GM12892 (cell line): ENCODE results near the gene POC5.

Experiments used
- DNase-seq: peaks from one replicate; pipeline ENCODE4 v3.0.0; 2011; ENCODE audit not compliant: insufficient read length
- FAIRE-seq: peaks from 2 replicates; lab custom pipeline; 2011; peaks lifted over from hg19 to GRCh38; lab: Jason Lieb, UNC
- POLR2A ChIP-seq: IDR thresholded peaks from 2 replicates; pipeline ENCODE4 v1.6.1; 2011; ENCODE audit warnings: low read depth, low read length, control low read depth
- POLR2AphosphoS5 ChIP-seq: IDR thresholded peaks from 2 replicates; pipeline ENCODE4 v1.6.1; 2011; ENCODE audit warnings: low read depth, low read length, control low read depth
- TAF1 ChIP-seq: IDR thresholded peaks from 2 replicates; pipeline ENCODE4 v1.6.1; 2011; ENCODE audit warnings: low read depth, mild to moderate bottlenecking, control low read depth, low read length, borderline replicate concordance

Gene POC5

GRCh38 chr5:75653521-75653920 is 63.7 kb downstream of the POC5 start:
- no peak for DNase-seq
- no peak for TF ChIP-seq POLR2AphosphoS5
- no peak for TF ChIP-seq POLR2A
- FAIRE-seq: no peak

GRCh38 chr5:75651575-75652238 is 65.5 kb downstream of the POC5 start:
- DNase-seq (no peak), FAIRE-seq (no peak)
- no peak for TF ChIP-seq POLR2A

GRCh38 chr5:75648712-75649111 is 68.5 kb downstream of the POC5 start:
- FAIRE-seq: peak; percentile 62
- TF ChIP-seq POLR2A (no peak), POLR2AphosphoS5 (no peak), TAF1 (no peak)
- peak; percentile 27 for DNase-seq

GRCh38 chr5:75640826-75641225 is 76.4 kb downstream of the POC5 start:
- DNase-seq (no peak), FAIRE-seq (no peak)
- TF ChIP-seq POLR2AphosphoS5: no peak
- no peak for TF ChIP-seq POLR2A

- FAIRE-seq (no peak), DNase-seq (no peak)
- TF ChIP-seq POLR2AphosphoS5 (no peak), TAF1 (no peak)
Measured at GRCh38 chr5:75640395-75640794, 76.8 kb downstream of the POC5 start.

- FAIRE-seq (no peak), DNase-seq (no peak)
- TF ChIP-seq POLR2A (no peak), TAF1 (no peak), POLR2AphosphoS5 (no peak)
Measured at GRCh38 chr5:75639535-75640311, 77.5 kb downstream of the POC5 start.

GRCh38 chr5:75637949-75638348 is 79.3 kb downstream of the POC5 start:
- TF ChIP-seq TAF1 (no peak), POLR2AphosphoS5 (no peak), POLR2A (no peak)
- FAIRE-seq (no peak), DNase-seq (no peak)

- no peak for TF ChIP-seq POLR2A
- TF ChIP-seq POLR2AphosphoS5: no peak
- no peak for TF ChIP-seq TAF1
- FAIRE-seq (no peak), DNase-seq (no peak)
Measured at GRCh38 chr5:75632321-75632720, 84.9 kb downstream of the POC5 start.

GRCh38 chr5:75630875-75631274 is 86.4 kb downstream of the POC5 start:
- no peak for FAIRE-seq
- no peak for TF ChIP-seq POLR2A
- no peak for TF ChIP-seq TAF1
- no peak for TF ChIP-seq POLR2AphosphoS5
- DNase-seq: no peak

- TF ChIP-seq POLR2A (no peak), TAF1 (no peak), POLR2AphosphoS5 (no peak)
- no peak for DNase-seq
- FAIRE-seq: no peak
Measured at GRCh38 chr5:75627801-75628200, 89.4 kb downstream of the POC5 start.

GRCh38 chr5:75626959-75627358 is 90.3 kb downstream of the POC5 start:
- no peak for DNase-seq
- no peak for FAIRE-seq
- no peak for TF ChIP-seq POLR2A
- TF ChIP-seq TAF1: no peak
- no peak for TF ChIP-seq POLR2AphosphoS5
